ENCODE results near the gene RPUSD3. TPM values are rescaled to one million over a fixed set of nuclear protein-coding genes. Genes with fewer than 3 reads are reported as not detected.
"Not testable (repeated sequence)": the region's sequence is repeated elsewhere in the genome, so short reads cannot be mapped to it uniquely, and the experiment has no call there.

Gene RPUSD3
- total and polyA plus RNA-seq, 10 donors: 21.3 to 41.7 (median 30.0) TPM

DNA sequence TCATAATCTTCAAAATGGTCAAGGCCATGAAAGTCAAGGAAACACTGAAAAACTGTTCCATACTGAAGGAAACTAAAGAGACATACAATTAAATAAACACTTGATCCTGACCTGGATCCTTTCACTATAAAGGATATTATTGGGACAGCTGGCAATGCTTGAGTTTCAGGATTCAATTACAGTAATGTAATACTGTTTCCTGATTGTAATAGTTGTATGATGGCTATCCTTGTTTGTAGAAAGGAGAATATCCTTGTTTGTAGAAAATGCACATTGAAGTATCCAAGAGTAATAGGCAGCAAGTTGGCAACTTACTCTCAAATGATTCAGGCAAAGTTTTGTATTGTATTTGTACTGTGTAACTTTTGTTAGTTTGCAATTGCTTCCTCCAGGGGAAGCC, 31.6 kb upstream of the RPUSD3 start:
- H3K4me1 ChIP-seq: no peaks in the 10 kb centered on the region
- no peak overlapping the region for H3K4me3 ChIP-seq
- DNase-seq: no peak
- intact Hi-C loops (cut with DNase I; ENCODE audit: low total_unique reads): no loop called here
- no peaks in the 10 kb centered on the region for H3K27me3 ChIP-seq (replicated peaks in 1 of 7)
- no peaks in the 10 kb centered on the region for H3K9me3 ChIP-seq
- H3K27ac ChIP-seq: no peak overlapping the region
- no peaks in the 10 kb centered on the region for H3K36me3 ChIP-seq
- TF ChIP-seq, protein P1, sequence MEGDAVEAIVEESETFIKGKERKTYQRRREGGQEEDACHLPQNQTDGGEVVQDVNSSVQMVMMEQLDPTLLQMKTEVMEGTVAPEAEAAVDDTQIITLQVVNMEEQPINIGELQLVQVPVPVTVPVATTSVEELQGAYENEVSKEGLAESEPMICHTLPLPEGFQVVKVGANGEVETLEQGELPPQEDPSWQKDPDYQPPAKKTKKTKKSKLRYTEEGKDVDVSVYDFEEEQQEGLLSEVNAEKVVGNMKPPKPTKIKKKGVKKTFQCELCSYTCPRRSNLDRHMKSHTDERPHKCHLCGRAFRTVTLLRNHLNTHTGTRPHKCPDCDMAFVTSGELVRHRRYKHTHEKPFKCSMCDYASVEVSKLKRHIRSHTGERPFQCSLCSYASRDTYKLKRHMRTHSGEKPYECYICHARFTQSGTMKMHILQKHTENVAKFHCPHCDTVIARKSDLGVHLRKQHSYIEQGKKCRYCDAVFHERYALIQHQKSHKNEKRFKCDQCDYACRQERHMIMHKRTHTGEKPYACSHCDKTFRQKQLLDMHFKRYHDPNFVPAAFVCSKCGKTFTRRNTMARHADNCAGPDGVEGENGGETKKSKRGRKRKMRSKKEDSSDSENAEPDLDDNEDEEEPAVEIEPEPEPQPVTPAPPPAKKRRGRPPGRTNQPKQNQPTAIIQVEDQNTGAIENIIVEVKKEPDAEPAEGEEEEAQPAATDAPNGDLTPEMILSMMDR (IDR thresholded peaks at IDR 0.05 in 8 of 11, conservative IDR thresholded peaks at IDR 0.05 in 3 of 11): no peak
- no peak for TF ChIP-seq POLR2A (IDR thresholded peaks at IDR 0.05)
- no peak for TF ChIP-seq POLR2AphosphoS5 (IDR thresholded peaks at IDR 0.05)

DNA sequence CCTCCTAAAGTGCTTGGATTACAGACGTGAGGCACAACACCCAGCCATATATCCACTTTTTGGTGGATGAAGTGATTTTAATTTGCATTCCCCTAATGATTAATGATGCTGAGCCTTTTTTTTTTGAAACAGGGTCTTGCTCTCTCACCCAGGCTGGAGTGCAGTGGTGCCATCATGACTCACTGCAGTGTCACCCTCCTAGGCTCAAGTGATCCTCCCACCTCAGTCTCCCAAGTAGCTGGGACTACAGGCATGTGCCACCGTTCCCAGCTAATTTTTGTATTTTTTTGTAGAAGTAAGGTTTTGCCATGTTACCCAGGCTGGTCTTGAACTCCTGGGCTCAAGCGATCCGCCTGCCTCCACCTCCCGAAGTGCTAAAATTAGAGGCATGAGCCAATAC, 28.3 kb upstream of the RPUSD3 start:
- 93 to 97% (median 94%) methylated on average over 5 of the region's 5 CpGs for WGBS, 5 donors
- H3K36me3 ChIP-seq; H3K9me3 ChIP-seq; H3K4me3 ChIP-seq; H3K27ac ChIP-seq; H3K27me3 ChIP-seq (replicated peaks in 1 of 7); H3K4me1 ChIP-seq; intact Hi-C loops (cut with DNase I; ENCODE audit: low total_unique reads): not testable (repeated sequence)
- peak; percentile 6 for DNase-seq

DNA sequence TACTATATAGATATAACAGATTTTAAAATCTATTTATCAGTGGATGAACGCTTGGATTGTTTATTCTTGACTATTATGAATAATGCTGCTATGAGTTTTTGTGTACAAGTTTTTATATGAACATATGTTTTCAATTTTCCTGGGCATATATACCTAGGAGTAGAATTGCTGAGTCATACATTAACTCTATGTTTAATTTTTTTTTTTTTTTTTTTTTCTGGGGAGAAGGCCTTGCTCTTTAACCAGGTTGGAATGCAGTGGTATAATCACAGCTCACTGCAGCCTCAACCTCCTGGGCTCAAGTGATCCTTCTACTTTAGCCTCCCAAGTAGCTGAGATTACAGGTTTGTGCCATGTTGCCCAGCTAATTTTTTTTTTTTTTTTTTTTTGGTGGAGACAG, 27.2 kb upstream of the RPUSD3 start:
- no peak for DNase-seq
- TF ChIP-seq, protein P1 (IDR thresholded peaks at IDR 0.05 in 8 of 11, conservative IDR thresholded peaks at IDR 0.05 in 3 of 11): no peak
- TF ChIP-seq POLR2A (IDR thresholded peaks at IDR 0.05) (no peak), POLR2AphosphoS5 (IDR thresholded peaks at IDR 0.05) (no peak)
- WGBS, 5 donors: 47 to 100% (median 96%) methylated on average over 1 of the region's 1 CpG
- H3K27ac ChIP-seq: no peak overlapping the region
- H3K9me3 ChIP-seq: no peaks in the 10 kb centered on the region
- no peaks in the 10 kb centered on the region for H3K4me1 ChIP-seq
- no peak overlapping the region for H3K4me3 ChIP-seq
- no peaks in the 10 kb centered on the region for H3K36me3 ChIP-seq
- intact Hi-C loops (cut with DNase I; ENCODE audit: low total_unique reads): no loop called here
- no peaks in the 10 kb centered on the region for H3K27me3 ChIP-seq (replicated peaks in 1 of 7)

DNA sequence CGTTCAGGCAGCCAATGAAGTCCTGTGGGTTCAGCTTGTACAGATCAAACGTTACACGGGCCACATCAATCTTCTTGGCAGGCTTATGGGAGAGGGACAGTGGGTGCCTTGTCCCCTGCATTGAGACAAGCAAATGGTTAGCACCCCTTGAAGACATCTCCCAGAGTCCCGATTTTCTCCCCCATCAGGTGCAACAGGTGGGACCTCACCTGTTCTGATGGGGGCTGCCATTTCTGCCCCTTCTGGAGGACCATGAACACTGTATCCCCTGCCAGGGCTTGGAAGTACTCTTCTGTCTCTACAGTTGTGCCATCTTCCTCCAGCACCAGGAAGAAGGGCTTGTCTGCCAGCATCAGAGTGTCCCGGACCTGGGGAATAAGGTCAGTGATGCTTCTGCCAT, 26.1 kb upstream of the RPUSD3 start:
- no peak overlapping the region for H3K27ac ChIP-seq
- intact Hi-C loops (cut with DNase I; ENCODE audit: low total_unique reads): no loop called here
- H3K27me3 ChIP-seq (replicated peaks in 1 of 7): no peaks in the 10 kb centered on the region
- DNase-seq: peak; percentile 27
- no peaks in the 10 kb centered on the region for H3K9me3 ChIP-seq
- 62 to 90% (median 78%) methylated on average over 4 to 5 of the region's 5 CpGs for WGBS, 5 donors
- no peaks in the 10 kb centered on the region for H3K36me3 ChIP-seq
- peaks cover 0 to 2% (median under 1%) of the 10 kb centered on the region in 6 donors for H3K4me1 ChIP-seq
- H3K4me3 ChIP-seq: no peak overlapping the region
- TF ChIP-seq POLR2A (IDR thresholded peaks at IDR 0.05) (no peak), POLR2AphosphoS5 (IDR thresholded peaks at IDR 0.05) (no peak)
- TF ChIP-seq, protein P1 (IDR thresholded peaks at IDR 0.05 in 8 of 11, conservative IDR thresholded peaks at IDR 0.05 in 3 of 11): no peak

DNA sequence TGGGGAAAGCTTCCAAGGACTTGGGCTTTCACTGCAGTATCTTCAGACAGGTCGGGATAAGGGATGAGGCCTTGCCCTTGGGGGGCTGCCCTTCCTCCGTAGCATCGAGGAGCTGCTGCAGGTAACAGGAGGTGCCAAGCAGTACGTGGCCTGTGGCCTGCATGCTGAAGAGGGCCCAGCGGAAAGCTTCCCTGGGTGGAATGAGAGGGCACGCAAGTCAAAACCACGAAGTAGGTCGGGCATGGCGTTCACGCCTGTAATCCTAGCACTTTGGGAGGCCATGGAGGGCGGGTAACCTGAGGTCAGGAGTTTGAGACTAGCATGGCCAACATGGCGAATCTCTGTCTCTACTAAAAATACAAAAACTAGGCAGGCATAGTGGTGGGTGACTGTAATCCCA, 23.3 kb upstream of the RPUSD3 start:
- Histone ChIP-seq H3K4me3 (no peak overlapping the region), H3K27ac (no peak overlapping the region), H3K9me3 (no peaks in the 10 kb centered on the region), H3K4me1 (peaks cover 0 to 28% (median 16%) of the 10 kb centered on the region in 6 donors), H3K27me3 (replicated peaks in 1 of 7) (peaks cover 0 to 15% (median 0%) of the 10 kb centered on the region in 7 donors), H3K36me3 (no peaks in the 10 kb centered on the region)
- DNase-seq: peak; percentile 56
- intact Hi-C loops (cut with DNase I; ENCODE audit: low total_unique reads): no loop called here
- TF ChIP-seq, protein P1 (IDR thresholded peaks at IDR 0.05 in 8 of 11, conservative IDR thresholded peaks at IDR 0.05 in 3 of 11): no peak
- no peak for TF ChIP-seq POLR2A (IDR thresholded peaks at IDR 0.05)
- TF ChIP-seq POLR2AphosphoS5 (IDR thresholded peaks at IDR 0.05): no peak
- WGBS, 5 donors: 81 to 90% (median 86%) methylated on average over 12 of the region's 12 CpGs

Measured in spleen (tissue), 11 donors.